COLO668 (cell line): ENCODE data around the gene KDSR.

Experiments
- DNase-seq: peaks from one replicate; lab custom pipeline; 2025; ENCODE audit not compliant: unreplicated experiment; lab: John Stamatoyannopoulos, UW

The KDSR gene

GRCh38 chr18:63322206-63322605, 44.8 kb downstream of the KDSR start:
- no peak for DNase-seq

GRCh38 chr18:63321291-63321690, 45.7 kb downstream of the KDSR start:
- no peak for DNase-seq

- peak; percentile 85 for DNase-seq
Observed at GRCh38 chr18:63320975-63321265, 46.1 kb downstream of the KDSR start.

GRCh38 chr18:63320123-63320974, 46.7 kb downstream of the KDSR start:
- peak; percentile 94 for DNase-seq

- peak; percentile 76 for DNase-seq
Observed at GRCh38 chr18:63319383-63320122, 47.5 kb downstream of the KDSR start, which contains the start of gene BCL2. BCL2 (minus strand) TSS chr18:63319769.

- no peak for DNase-seq
Observed at GRCh38 chr18:63318889-63319382, 48.1 kb downstream of the KDSR start.

GRCh38 chr18:63317982-63318888, 48.8 kb downstream of the KDSR start:
- DNase-seq, result peak; percentile 96

- DNase-seq, result no peak
Observed at GRCh38 chr18:63317556-63317946, 49.5 kb downstream of the KDSR start.

GRCh38 chr18:63316612-63317555, 50.1 kb downstream of the KDSR start:
- DNase-seq, result no peak

- DNase-seq, result no peak
Observed at GRCh38 chr18:63315876-63316275, 51.1 kb downstream of the KDSR start.

- no peak for DNase-seq
Observed at GRCh38 chr18:63315131-63315662, 51.8 kb downstream of the KDSR start.

GRCh38 chr18:63314062-63314790, 52.8 kb downstream of the KDSR start:
- DNase-seq, result no peak

GRCh38 chr18:63313396-63313917, 53.5 kb downstream of the KDSR start:
- no peak for DNase-seq

- no peak for DNase-seq
Observed at GRCh38 chr18:63312737-63313395, 54.1 kb downstream of the KDSR start.

- no peak for DNase-seq
Observed at GRCh38 chr18:63312019-63312409, 55.0 kb downstream of the KDSR start.

GRCh38 chr18:63311118-63312018, 55.6 kb downstream of the KDSR start:
- no peak for DNase-seq

GRCh38 chr18:63309422-63309821, 57.6 kb downstream of the KDSR start:
- DNase-seq, result no peak
